Dedifferentiated amniotic fluid mesenchymal stem cell (primary cell): Measurements from ENCODE around the gene STRN.
"Not testable (repeated sequence)": the region's sequence is repeated elsewhere in the genome, so short reads cannot be mapped to it uniquely, and the experiment has no call there.

Source experiments
- DNase-seq: peaks from one replicate; pipeline ENCODE4 v3.0.0-alpha.2; 2016; ENCODE audit errors: extremely low spot score

The STRN gene

DNA sequence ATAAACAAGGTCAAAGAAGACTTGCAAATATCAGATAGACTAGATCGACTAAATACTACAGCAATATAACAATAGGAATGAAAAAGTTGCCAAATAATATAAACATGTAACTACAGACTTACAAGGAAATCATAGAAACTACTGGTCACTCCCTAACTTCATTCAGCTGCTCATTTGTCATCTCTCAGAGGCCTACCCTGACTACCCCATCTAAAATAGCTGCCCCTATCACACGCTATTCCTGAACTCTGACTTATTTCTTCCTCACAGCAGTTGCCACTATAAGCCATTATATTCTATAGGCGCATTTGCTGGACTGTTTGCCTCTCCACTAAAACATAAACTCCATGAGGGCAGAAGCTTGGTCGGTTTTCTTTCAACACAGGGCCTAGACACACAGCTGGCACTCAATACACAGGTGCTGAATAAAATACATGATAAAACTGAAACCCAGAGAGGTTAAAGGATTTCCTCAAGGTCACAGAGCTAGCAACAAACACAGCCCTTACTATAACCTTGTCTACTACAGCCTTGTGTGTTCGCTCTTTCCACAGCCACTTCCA lies 1.8 kb downstream of the STRN start:
- no peak for DNase-seq

DNA sequence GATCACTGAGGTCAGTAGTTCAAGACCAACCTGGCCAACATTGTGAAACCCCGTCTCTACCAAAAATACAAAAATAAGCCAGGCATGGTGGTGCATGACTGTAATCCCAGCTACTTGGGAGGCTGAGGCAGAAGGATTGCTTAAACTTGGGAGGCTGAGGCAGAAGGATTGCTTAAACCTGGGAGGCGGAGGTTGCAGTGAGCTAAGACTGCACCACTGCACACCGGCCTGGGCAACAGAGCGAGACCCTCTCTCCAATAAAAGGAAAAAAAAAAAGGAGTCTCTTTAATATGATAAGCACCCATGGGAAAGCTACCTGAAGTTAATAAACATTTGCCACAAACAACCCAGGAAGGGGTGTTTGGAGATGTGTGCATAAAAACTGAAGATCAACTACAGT lies 2.6 kb downstream of the STRN start:
- DNase-seq: no peak

DNA sequence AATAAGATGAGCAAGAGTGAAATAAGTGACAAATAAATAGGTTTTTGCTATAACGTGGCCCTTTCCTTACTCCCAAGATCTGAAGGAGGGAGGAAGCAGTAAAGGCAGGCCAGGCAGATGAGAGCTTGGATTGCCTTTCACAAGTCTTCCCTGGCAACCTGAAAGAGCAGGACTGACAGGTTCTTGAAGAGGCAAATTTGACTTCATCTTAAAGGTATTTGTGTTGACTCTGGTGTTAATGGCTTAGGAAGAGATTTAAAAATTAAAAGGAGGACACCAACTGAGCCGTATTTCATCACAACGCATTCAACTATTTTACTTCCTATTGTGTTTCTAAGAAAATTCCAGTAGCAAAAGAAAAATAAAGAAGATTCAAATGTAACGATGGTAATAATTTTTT lies 3.2 kb downstream of the STRN start:
- DNase-seq: no peak

DNA sequence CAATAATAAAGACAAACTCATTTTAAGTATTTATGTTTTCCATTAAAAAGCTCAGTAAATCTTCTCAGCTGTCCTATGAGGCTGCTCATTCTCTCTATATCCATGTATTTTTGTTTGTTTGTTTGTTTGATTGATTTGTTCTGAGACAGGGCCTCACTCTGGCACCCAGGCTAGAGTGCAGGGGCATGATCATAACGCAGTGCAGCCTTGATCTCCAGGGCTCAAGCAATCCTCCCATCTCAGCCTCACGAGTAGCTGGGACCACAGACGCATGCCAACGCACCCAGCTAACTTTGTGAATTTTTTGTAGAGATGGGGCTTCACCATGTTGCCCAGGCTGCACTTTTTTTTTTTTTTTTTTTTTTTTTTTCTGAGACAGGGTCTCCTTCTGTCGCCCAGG lies 5.6 kb downstream of the STRN start:
- DNase-seq: no peak

DNA sequence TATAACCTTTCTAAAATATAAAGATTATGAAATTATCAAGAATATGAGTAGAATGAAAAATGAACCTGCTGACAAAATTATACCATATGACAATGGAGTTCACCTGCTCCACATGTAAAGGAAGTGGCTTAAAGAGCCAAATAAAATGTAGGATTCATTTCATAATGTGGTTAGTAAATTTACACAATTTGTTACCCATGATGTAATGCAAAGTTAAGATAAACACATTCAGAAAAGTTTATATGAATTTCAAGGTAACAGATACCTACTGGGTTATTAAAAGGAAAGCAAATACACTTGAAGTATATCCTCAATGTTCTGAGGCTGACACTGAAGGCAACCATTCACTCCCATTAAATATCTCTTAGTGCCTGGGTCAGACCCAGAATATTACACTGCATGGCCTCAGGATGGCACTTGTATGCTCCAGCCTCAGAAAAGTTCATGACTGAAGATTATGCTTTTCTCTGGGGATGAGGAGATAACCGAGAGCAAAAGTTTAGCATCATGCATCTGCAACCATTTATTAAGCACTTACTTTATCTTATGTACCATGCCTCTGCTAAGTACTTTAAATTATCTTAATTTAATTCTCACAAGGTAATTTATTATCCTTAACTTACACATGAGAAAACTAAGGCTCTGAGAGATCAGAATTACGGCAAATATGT lies 6.2 kb downstream of the STRN start:
- no peak for DNase-seq

DNA sequence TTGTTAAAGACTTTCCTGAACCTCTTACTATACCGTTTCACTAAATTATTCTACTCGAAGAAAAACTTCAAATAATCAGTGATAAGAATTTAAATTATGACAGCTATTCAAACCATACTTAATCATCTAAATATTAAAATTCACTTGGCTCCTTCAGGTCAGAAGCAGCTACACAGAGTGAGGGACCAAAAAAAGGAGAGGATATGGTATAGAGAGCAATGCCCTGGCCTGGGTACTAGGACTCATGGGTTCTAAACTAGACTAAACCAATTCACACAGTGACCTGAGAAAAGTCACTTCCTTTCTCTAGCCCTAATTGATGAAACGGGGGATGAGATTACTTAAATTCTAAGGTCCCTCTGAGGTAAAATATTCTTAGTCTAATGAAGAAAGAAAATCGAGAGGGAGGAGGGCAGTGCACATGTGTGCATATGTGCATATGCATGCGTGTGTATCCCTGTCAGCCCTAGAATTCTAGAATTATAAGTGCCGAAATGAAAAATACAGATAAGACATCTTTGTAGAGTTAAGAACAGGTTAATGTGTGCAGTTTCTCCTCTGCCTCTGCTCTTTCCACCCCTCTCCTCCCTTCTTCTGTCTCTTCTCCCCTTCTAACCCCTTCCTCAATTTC lies 11.2 kb downstream of the STRN start:
- DNase-seq: no peak

DNA sequence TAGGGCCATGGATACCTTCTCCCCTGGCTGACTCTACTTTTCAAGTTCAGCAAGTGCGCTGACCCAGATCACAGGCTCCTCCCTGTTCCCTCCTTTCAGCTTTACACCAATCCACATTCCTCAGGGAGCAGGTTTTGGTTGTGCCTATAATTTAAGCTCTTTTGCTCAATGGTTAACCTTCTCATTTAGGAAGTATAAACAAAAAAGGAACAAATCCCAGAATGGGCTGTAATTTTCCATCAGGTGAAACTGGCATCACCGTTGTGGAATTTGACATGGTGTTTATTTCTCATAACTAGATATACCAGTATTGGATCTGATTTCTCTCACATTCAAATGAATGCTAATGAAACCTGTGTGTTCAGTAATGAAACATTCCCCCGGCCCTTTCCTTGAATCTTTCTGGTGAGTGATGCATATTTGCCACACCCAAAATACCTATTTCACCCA lies 13.6 kb downstream of the STRN start:
- DNase-seq: no peak

DNA sequence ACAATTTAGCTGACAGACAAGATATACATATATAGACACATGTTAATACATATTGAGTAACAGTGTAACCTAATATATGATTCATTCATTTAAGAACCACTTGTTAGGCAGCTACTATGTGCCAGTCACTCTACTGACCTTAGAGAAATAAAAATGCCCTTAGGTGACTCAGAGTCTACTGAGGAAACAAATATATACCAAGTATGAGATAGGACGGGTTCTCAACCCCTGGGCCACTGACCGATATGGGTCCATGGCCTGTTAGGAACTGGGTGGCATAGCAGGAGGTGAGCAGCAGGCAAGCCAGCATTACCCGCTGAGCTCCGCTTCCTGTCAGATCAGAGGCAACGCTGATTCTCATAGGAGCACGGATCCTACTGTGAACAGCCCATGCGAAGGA lies 14.8 kb downstream of the STRN start:
- no peak for DNase-seq

DNA sequence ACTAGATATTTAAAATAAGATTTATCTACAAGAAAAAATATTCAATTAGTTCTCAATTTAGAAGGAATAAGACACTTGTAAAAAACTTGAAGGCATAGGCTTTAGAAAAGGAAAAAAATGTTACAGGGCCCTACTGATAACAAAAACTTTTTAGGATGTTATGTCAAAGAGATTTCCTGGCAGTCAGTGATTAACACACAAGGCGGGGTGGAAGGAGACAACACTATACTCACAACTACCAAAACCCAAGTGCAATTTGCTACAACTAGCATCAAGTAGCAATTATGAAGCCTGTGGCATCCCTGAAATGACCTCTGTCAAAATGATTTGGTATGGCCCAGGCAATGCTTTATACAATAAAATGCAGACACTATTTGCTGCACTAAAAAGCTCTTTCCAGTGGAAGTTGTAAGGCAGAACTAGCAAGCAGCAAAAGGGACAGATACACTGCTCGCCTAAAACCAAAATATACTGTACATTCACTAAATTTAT lies 15.3 kb downstream of the STRN start:
- no peak for DNase-seq

DNA sequence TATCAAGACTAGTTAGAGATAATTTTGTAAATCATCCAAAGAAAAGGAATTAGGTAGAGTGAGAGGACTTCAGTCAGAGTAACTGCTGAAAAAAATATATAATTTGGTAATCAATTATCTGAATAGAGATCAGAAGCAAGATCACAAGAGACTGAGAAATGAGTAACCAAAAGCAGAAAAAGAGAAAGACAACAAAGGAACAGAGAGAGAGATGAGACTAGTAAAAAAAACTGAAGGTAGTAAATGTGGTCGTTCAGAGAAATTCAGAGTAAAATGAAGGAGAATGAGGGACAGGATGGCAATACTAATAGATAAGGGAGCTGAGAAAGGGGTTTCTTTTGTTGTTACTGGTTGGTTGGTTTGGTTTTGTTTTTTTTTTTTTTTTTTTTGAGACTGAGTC lies 16.5 kb downstream of the STRN start:
- no peak for DNase-seq

DNA sequence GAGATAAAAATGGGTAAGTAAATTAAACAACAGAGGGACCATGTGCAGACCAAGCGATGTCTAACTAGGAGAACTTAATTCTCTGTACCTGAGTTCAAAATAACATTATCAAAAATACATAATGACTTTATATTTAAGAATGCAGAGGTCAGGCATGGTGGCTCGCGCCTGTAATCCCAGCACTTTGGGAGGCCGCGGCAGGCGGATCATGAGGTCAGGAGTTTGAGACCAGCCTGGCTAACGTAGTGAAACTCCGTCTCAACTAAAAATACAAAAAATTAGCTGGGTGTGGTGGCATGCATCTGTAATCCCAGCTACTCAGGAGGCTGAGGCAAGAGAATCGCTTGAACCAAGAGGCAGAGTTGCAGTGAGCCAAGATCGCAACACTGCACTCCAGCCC lies 21.1 kb downstream of the STRN start:
- not testable (repeated sequence) for DNase-seq

DNA sequence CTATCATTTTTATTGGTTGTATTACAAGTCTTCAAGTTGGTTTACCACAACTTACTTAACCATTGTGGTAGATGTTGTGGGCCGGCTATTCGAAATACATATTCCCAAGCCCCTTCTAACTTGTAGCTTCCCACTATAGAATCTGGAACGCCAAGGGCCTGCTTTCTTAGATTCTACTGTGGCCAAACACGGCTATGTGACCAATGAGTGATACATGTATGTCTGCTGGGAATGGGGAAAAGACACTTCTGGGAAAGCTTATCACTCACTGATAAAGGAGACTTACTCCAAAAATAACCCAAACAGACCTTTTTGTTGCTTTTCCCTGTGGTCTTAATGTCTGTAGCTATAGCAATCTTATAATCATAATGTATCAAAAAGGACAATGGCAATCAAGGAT lies 24.5 kb downstream of the STRN start:
- DNase-seq: no peak

DNA sequence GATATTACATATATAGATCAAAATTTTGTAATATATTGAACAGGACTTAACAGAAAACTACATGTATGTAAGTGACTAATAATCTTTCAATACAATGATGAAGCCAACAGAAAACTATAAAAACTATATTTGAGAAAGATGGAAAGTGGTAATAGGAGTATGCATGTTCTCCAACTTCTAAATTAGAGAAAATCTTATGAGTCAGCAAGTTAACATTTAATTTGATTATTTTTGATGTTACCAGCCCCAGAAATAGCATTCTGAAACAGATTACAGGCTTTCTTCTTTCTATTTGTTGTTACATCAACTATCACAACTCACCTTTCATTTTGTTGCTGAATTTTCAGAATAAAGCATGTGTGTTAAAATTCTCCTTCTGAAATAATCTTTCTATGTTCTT lies 29.8 kb downstream of the STRN start:
- DNase-seq: not testable (repeated sequence)

DNA sequence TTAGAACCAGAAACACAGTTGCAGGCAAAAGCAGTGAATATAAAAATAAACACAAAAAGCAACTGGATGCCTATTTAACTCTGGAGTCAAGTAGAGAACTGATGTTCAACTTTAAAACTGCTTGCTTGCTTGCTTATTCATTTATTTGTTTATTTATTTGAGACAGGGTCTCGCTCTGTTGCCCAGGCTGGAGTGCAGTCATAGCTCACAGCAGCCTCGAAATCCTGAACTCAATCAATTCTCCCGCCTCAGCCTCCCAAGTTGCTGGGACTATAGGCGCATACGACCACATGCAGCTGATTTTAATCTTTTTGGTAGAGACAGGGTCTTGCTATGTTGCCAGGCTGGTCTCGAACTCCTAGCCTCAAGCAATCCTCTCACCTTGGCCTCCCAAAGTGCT lies 34.6 kb downstream of the STRN start:
- DNase-seq: not testable (repeated sequence)

DNA sequence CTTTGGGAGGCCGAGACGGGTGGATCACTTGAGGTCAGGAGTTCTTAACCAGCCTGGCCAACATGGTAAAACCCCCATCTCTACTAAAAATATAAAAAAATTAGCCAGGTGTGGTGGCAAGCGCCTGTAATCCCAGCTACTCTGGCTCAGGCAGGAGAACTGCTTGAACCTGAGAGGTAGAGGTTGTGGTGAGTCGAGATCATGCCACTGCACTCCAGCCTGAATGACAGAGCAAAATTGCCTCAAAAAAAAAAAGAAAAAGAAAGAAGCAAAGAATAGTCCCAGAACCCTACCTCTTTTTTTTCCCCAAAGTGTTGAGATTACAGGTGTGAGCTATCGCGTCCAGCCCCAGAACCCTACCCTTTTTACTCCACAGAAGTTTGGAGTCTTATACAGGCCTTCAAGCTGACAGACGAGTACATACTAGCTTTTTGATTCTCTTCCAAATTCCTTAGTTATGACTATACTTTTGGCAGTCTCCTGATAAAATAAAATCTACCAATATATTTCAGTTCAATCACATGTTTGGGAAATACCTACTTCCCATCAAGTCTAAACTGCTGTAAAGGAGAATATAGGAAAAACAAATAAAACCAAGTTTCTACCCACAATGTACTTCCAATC lies 35.4 kb downstream of the STRN start:
- peak; percentile 75 for DNase-seq

DNA sequence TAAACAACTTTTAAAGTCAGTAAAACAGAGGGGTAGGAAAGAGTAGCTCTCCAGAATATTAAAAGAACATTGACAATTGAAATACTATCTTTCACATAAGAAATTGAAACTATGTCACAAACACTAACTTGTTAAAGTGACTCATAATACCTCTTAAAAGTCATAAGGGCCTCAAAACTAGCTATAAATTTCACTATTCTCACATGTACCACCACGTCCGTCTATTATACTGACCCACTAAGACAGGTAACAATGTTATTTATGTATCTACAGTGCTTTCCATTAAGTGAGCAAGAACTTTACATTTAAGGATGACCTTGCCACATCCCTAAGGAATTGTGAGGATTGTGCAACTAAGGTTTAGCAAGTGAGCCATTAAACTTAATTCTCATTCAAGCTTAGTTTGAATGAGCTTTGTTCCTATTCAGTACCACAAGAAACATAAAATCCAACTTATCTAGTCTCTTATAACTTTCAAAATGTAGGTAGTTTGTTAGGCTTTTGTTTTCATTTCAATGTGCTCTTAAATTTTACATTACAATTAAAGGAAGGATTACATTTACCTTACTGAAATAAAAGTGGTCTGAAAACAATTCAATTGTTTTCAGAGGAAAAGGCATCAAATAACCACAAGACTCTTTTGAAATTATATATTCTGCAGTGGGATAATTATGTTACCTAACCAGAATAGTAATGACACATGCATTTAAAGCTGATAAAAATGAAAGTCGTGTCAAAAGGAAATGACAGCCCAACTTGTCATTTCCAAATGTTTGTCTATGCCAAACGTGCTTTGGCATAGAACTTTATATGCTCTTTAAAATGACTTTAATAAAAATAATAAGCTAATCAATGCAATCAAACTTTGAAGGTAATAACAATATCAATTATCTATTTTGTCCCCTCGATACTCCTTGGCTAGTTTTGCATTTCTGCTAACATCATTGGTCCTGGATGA lies 39.9 kb downstream of the STRN start:
- not testable (repeated sequence) for DNase-seq

DNA sequence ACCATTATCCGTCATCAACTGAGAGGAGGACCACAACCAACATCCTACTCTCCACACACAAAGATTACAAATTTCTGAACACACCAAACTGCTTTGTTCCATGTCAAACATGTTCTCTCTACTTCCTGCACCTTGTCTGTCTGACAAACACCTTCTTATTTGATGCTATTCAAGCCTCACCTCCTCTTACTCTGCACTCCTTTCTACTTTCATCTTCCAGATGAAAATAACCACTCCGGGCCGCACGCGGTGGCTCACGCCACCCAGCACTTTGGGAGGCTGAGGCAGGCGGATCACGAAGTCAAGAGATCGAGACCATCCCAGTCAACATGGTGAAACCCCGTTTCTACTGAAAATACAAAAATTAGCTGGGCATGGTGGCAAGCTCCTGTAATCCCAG lies 43.7 kb downstream of the STRN start:
- DNase-seq: not testable (repeated sequence)

DNA sequence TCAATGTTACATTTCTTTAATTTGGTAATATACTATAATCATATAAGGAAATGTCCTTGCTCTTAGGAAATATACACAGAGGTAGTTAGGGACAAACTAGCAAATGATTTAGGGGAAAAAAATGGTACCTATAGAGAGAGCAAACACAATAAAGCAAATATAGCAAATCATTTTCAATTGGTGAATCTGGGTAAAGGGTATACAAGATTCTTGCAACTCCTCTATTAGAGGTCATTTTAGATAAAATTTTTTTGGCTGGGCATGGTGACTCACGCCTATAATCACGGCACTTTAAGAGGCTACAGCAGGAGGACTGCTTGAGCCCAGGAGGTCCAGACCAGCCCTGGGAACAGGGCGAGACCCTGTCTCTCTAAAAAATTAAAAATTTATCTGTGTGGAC lies 44.4 kb downstream of the STRN start:
- DNase-seq: no peak

DNA sequence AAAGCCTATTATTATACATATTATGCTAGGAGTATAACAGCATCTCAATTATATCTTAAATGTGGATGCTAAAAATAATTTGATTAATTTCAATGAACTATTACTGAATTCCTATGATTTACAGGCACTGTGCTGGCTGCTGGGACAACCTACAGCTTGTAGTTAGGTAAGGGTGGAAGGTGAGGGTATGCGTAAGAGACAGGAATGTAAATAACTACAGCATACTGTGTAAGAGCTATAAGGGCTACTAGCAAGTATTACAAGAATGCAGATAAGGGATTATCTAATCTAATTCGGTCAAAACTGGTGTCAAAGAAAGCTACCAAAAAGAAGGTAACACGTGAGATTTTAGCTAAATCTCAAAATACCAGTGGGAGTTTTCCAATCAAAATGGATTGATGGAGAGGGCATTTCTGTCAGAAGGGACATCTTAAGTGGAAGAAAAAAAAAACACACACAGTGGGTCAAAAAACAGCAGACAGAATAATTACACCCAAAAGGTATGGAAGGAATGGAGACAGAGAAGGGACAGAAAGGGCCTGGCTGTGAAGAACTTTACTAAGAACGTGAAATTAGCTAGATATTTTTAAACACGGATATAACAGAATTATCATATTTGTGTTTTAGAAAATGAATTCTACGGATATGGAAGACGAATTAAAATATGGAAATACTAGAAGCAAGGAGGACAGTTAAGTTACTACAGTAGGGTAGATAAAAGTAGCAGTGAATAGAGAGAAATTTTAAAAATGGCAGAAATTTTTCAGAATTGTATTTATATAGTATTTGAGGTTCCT lies 47.1 kb downstream of the STRN start:
- no peak for DNase-seq

DNA sequence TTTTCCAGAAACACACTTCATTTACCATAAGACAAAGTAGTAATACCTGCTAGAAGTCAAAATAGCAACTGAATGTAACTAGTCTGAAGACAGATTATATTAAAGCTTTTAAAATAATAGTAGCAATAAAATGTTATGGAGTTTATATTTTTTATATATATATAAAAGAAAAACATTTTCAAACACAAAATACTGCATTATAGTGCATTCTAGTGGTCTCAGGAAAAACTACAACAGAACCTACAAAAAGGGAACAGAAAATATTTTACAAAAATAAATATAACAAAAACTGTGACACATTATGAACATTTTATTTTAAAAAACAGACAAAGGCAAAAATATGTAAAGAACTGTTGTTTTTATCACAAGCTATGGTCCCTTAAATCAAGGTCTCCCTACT lies 48.0 kb downstream of the STRN start:
- no peak for DNase-seq

DNA sequence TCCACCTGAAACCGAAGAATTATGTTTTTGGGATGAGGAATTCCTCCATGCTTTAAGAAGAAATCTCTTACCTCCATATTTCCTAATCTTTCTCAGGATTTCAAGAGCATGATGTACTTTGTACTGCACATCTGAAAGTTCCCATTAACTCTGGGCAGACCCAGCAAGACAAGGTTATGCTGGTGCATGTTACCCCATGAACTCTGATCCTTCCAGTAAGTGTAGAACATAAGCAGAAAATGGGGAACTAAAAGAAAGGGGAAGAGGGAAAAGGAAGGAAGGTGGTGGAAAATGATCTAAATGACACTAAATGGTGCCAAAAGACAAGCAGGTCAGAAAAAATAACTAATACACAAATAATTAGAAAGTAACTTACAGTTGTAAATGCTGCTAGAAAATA lies 50.7 kb downstream of the STRN start:
- DNase-seq: no peak
